HUES6 (cell line): ENCODE measurements around the gene KIF20A.
"Not testable (repeated sequence)": the region's sequence is repeated elsewhere in the genome, so short reads cannot be mapped to it uniquely, and the experiment has no call there.

Experiments
- H3K27ac ChIP-seq: 2 replicates; pipeline ENCODE4 v1.7.0; 2013; ENCODE audit warnings: low read depth, mild to moderate bottlenecking, low read length, inconsistent platforms
- H3K27me3 ChIP-seq: 2 replicates; pipeline ENCODE4 v1.6.1; 2013; ENCODE audit warnings: low read length; ENCODE audit not compliant: control insufficient read depth, insufficient read depth
- H3K36me3 ChIP-seq: 2 replicates; pipeline ENCODE4 v1.6.1; 2013; ENCODE audit warnings: low read length; ENCODE audit not compliant: control insufficient read depth, insufficient read depth
- H3K4me1 ChIP-seq: 2 replicates; pipeline ENCODE4 v1.6.1; 2013; ENCODE audit warnings: low read length; ENCODE audit not compliant: control insufficient read depth, insufficient read depth
- H3K4me3 ChIP-seq: 2 replicates; pipeline ENCODE4 v1.5.1; 2013; ENCODE audit warnings: low read depth, low read length
- H3K9ac ChIP-seq: one replicate; pipeline ENCODE4 v1.6.1; 2013; ENCODE audit warnings: mild to moderate bottlenecking, low read length
- H3K9me3 ChIP-seq: 2 replicates; pipeline ENCODE4 v1.6.1; 2013; ENCODE audit warnings: low read depth, low read length; ENCODE audit not compliant: control insufficient read depth, insufficient read depth

KIF20A gene

GRCh38 chr5:138178516-138179276 lies at the start of gene KIF20A, which contains the start of gene BRD8:
Gene KIF20A (plus strand): TSS chr5:138179112. CDS start chr5:138179681, 569 bp downstream.
Gene BRD8 (minus strand): TSS chr5:138178630. CDS start chr5:138178614, 16 bp downstream.
- H3K36me3 ChIP-seq = peaks cover 55% of the 10 kb centered on the region
- H3K27ac ChIP-seq = peak within 1 kb of the TSS; percentile 42
- H3K9me3 ChIP-seq = no peaks in the 10 kb centered on the region
- peaks cover 4% of the 10 kb centered on the region; the same call in 1 of the 2 replicates for H3K4me1 ChIP-seq
- H3K9ac ChIP-seq = peak within 1 kb of the TSS; percentile 84
- peak within 1 kb of the TSS; percentile 75 for H3K4me3 ChIP-seq
- H3K27me3 ChIP-seq = no peaks in the 10 kb centered on the region

GRCh38 chr5:138129347-138129746 lies 49.6 kb upstream of the KIF20A start:
- Histone ChIP-seq H3K36me3 (no peaks in the 10 kb centered on the region), H3K4me1 (peaks cover 5% of the 10 kb centered on the region), H3K9me3 (no peaks in the 10 kb centered on the region), H3K27ac (no peak overlapping the region), H3K4me3 (no peak overlapping the region), H3K9ac (no peak overlapping the region), H3K27me3 (no peaks in the 10 kb centered on the region)

- peak overlapping the region; percentile 53; the same call in 1 of the 2 replicates for H3K4me3 ChIP-seq
- H3K9me3 ChIP-seq = no peaks in the 10 kb centered on the region
- no peaks in the 10 kb centered on the region for H3K27me3 ChIP-seq
- no peak overlapping the region for H3K9ac ChIP-seq
- H3K4me1 ChIP-seq = peaks cover 5% of the 10 kb centered on the region
- H3K27ac ChIP-seq = no peak overlapping the region
- H3K36me3 ChIP-seq = no peaks in the 10 kb centered on the region
These were observed 46.4 kb upstream of the KIF20A start for GRCh38 chr5:138132543-138132942.

GRCh38 chr5:138138949-138139780 lies 39.7 kb upstream of the KIF20A start, which contains the start of gene NME5:
Gene NME5 (minus strand): TSS chr5:138139428. CDS start chr5:138138780, 648 bp downstream.
- no peak within 1 kb of the TSS for H3K27ac ChIP-seq

GRCh38 chr5:138139781-138140090 lies 39.2 kb upstream of the KIF20A start:
- no peaks in the 10 kb centered on the region for H3K36me3 ChIP-seq
- no peak overlapping the region for H3K27ac ChIP-seq
- H3K27me3 ChIP-seq = no peaks in the 10 kb centered on the region
- 0 out of 2 replicates have a peak, but pooled peaks cover 5% of the 10 kb centered on the region for H3K9me3 ChIP-seq
- no peak overlapping the region for H3K9ac ChIP-seq
- no peaks in the 10 kb centered on the region for H3K4me1 ChIP-seq
- H3K4me3 ChIP-seq = peak overlapping the region; percentile 87

More at GRCh38 chr5:138138949-138139780, 39.7 kb upstream of the KIF20A start, which contains the start of gene NME5:
- Histone ChIP-seq H3K27me3 (no peaks in the 10 kb centered on the region), H3K9me3 (0 out of 2 replicates have a peak, but pooled peaks cover 5% of the 10 kb centered on the region), H3K4me1 (no peaks in the 10 kb centered on the region), H3K4me3 (peak within 1 kb of the TSS; percentile 87), H3K36me3 (no peaks in the 10 kb centered on the region), H3K9ac (no peak within 1 kb of the TSS)

GRCh38 chr5:138140268-138140667 lies 38.6 kb upstream of the KIF20A start:
- no peaks in the 10 kb centered on the region for H3K27me3 ChIP-seq
- no peaks in the 10 kb centered on the region for H3K4me1 ChIP-seq
- H3K9ac ChIP-seq = no peak overlapping the region
- 0 out of 2 replicates have a peak, but pooled peaks cover 5% of the 10 kb centered on the region for H3K9me3 ChIP-seq
- H3K4me3 ChIP-seq = no peak overlapping the region
- H3K36me3 ChIP-seq = no peaks in the 10 kb centered on the region
- no peak overlapping the region for H3K27ac ChIP-seq

GRCh38 chr5:138141734-138142133 lies 37.2 kb upstream of the KIF20A start:
- Histone ChIP-seq H3K27me3 (no peaks in the 10 kb centered on the region), H3K4me1 (no peaks in the 10 kb centered on the region), H3K36me3 (no peaks in the 10 kb centered on the region), H3K9ac (no peak overlapping the region), H3K9me3 (0 out of 2 replicates have a peak, but pooled peaks cover 5% of the 10 kb centered on the region), H3K4me3 (no peak overlapping the region), H3K27ac (no peak overlapping the region)

- not testable (repeated sequence) for H3K4me3 ChIP-seq
These were observed 35.3 kb upstream of the KIF20A start for GRCh38 chr5:138143578-138143977.

GRCh38 chr5:138148811-138149210 lies 30.1 kb upstream of the KIF20A start:
- H3K4me1 ChIP-seq = no peaks in the 10 kb centered on the region
- no peaks in the 10 kb centered on the region for H3K27me3 ChIP-seq
- H3K4me3 ChIP-seq = no peak overlapping the region
- H3K9ac ChIP-seq = no peak overlapping the region
- no peak overlapping the region for H3K27ac ChIP-seq
- no peaks in the 10 kb centered on the region for H3K36me3 ChIP-seq
- H3K9me3 ChIP-seq = 0 out of 2 replicates have a peak, but pooled peaks cover under 1% of the 10 kb centered on the region

More at GRCh38 chr5:138143578-138143977, 35.3 kb upstream of the KIF20A start:
- not testable (repeated sequence) for H3K27me3 ChIP-seq, H3K9me3 ChIP-seq, H3K4me1 ChIP-seq, H3K27ac ChIP-seq, H3K9ac ChIP-seq, H3K36me3 ChIP-seq

- Histone ChIP-seq H3K36me3 (no peaks in the 10 kb centered on the region), H3K4me1 (no peaks in the 10 kb centered on the region), H3K9ac (no peak overlapping the region), H3K27me3 (no peaks in the 10 kb centered on the region), H3K9me3 (no peaks in the 10 kb centered on the region), H3K4me3 (no peak overlapping the region), H3K27ac (no peak overlapping the region)
These were observed 29.4 kb upstream of the KIF20A start for GRCh38 chr5:138149530-138149929.

- peaks cover 48% of the 10 kb centered on the region for H3K36me3 ChIP-seq
- H3K27me3 ChIP-seq, H3K27ac ChIP-seq, H3K9ac ChIP-seq, H3K4me1 ChIP-seq, H3K9me3 ChIP-seq, H3K4me3 ChIP-seq: not testable (repeated sequence)
These were observed 22.9 kb upstream of the KIF20A start for GRCh38 chr5:138155977-138156376.
